GM18517 (cell line): Measurements from ENCODE around the gene MCC.

Source experiments
- ATAC-seq: cut with Tn5 transposase; IDR thresholded peaks from one replicate; pipeline ENCODE4 v1.9.1; 2021; ENCODE audit warnings: mild to moderate bottlenecking, moderate library complexity; ENCODE audit not compliant: unreplicated experiment

The MCC gene

GRCh38 chr5:113186061-113186460 is 302.2 kb downstream of the MCC start:
- no peak for ATAC-seq

DNA sequence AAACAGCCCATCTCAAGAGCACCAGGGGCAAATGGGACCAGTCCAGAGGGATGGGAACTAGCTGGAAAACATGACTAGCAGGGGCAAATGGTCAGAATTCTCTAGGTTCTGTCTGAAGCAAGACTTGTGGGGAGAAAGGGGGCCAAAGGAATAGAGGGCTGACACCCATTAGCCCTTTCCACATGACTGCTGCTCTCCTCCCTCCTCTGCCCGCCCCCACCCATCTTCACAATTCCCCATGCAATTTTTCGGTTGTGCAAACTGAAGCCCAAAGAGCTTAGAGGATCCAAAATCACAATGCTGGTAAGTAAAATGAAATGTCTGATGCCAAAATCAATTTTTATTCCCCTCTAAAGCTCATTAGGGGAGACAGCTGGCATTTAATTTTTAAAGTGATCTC is 304.6 kb downstream of the MCC start:
- no peak for ATAC-seq

GRCh38 chr5:113182658-113183344 is 305.5 kb downstream of the MCC start:
- no peak for ATAC-seq

DNA sequence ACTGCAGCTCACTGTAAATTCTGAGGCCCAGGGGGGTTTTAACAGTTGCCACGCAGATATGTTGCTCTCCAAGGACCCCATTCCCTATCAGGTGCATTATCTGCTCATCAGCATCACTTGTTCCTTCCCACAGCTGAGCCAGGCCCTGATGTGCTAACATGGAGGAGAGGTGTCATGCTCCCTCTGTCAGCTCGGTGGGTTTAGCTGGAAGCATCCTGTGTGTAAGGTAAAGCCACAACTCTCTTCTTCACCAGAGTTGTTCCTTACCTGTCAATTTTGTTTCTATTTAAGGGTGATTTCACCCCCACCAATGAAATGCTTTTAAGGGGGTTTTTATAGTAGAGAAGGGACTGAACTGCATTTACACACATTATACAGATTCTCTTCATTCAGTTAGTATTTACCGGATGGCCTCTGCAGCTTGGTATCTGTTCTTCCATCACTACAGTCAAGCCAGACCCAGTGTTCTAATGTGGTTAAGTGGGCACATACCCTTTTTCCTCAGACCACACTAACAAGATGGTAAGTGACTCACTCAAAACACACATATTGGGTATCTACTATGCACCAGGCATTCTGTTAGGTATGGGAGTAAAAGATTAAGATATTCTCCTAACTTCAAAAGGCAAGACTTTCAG is 306.3 kb downstream of the MCC start:
- ATAC-seq, result no peak

DNA sequence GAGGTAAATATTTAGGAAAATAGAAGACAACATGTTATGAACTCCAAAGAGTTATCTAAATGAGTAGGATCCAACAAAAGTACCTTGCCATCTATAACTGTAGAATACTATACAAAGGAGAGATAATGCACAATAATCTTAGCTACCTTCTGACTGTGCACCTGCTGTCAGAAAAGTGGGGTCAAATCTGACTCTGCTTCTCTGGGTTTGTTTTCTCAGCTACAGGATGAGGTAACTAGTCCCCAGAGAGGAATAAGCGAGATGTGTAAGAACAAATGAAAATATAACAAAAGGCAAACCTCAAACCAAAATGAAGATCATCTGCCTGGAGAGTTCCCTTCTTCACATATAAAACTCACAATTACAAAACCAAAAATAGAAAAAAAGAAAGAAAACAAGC is 306.8 kb downstream of the MCC start:
- ATAC-seq, result no peak

- no peak for ATAC-seq
Observed at GRCh38 chr5:113179156-113179555, 309.1 kb downstream of the MCC start.

GRCh38 chr5:113178073-113178779 is 310.0 kb downstream of the MCC start:
- no peak for ATAC-seq

DNA sequence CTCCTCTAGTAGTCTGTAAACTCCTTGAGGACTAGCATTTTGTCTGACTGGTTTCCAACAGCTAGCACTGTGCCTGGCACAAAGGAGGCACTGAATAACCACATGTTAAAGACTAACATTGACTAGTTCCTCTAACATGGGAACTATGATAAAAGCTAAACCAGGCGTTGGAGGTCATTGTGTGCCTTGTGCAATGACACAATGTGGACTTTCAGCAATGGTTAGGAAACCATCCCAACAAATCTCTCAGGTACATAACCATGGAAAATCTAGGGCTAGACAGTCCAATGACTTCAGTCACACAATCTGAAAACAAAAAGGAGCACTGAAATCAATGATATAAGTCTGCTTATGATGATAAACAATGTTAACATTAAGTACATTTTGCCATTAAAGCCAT is 311.0 kb downstream of the MCC start:
- ATAC-seq, result no peak

GRCh38 chr5:113176734-113177133 is 311.5 kb downstream of the MCC start:
- ATAC-seq, result no peak

DNA sequence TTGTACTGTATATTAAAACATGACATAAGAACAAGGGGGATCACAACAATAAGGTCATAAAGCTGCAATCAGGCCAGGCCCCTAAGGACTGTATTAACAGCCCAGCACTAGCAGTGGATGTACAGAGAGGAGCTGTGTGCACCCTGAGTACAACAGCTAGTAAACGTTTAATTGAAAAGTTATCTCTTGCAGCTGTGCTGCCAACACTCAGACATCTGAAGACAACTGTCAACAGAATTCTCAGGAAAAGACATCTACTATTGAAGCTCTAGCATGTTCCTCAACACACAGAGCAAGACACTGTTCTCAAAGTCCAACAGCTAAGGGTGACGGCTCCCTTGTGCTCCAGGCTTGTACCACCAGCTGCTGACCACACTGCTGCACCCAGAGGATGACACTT is 312.1 kb downstream of the MCC start:
- no peak for ATAC-seq

GRCh38 chr5:113172231-113172826 is 315.9 kb downstream of the MCC start:
- no peak for ATAC-seq

DNA sequence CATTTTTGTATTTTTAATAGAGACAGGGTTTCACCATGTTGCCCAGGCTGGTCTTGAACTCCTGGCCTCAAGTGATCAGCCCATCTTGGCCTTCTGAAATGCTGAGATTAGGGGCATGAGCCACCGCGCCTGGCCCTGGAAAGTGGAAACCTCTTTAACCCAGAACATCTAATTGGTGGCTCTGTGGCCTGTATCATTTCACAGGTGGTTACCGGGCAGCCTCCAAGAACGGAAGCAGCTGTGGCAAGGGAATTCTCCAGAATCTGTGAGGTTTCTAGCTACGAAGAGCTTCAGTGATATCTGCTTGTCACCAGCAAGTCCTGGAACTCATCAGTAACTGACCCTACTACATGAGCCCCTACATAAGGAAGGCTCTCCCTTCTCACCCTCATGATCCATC is 316.7 kb downstream of the MCC start:
- no peak for ATAC-seq

- no peak for ATAC-seq
Observed at GRCh38 chr5:113170707-113171106, 317.5 kb downstream of the MCC start.

DNA sequence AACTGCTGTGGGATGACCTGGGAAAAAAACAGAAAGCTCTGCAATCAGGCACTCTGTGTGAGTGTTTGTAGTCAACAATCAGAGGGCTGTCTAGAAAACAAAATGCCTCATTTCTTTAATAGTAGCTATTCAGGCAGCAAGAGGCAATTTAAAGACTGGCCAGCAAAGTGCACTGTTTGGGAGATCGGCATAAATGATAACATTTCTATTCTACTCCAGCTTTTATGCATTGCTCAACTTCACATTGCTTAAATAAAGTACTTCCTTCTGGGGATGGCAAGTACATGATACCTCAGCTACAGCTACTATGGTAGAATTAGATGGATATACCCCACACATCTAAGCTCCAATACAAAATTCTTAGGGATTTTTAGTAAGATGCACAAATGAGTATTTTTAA is 318.5 kb downstream of the MCC start:
- no peak for ATAC-seq

DNA sequence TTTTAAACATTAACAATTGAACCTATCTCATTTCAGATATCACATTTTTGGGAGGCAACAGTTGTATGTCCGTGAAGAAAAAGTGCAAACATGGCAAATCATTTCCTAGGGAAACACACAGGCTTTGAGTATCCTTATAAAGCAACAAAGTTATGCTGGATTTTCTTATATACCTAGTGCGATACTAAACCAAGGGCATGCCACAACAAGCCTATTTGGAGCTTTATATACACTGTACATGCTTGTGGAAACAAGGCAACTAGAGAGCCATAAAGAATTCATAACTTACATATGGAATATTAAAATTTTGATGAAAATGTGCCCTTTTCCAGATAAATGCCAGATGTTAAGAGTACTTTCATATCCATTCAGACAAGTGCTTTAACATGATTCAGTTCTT is 320.3 kb downstream of the MCC start:
- no peak for ATAC-seq

GRCh38 chr5:113166852-113167366 is 321.3 kb downstream of the MCC start:
- no peak for ATAC-seq

DNA sequence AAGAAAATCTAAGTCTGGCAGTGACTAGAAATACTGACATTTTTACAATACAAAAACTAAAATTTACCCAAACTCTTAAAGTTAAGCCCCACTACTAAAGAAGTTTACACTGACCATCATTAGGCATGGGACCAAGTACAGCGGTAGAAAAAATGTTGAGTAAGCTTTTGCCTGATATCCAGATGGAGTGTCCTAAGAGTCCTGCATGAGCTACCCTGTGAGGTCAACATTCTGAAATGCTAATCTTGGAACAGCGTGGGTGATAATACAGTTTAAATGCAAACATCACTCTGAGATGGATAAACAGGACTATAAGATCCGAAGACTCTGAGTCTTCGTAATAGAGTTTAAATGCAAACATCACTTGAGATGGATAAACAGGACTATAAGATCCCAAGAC is 322.0 kb downstream of the MCC start:
- no peak for ATAC-seq

DNA sequence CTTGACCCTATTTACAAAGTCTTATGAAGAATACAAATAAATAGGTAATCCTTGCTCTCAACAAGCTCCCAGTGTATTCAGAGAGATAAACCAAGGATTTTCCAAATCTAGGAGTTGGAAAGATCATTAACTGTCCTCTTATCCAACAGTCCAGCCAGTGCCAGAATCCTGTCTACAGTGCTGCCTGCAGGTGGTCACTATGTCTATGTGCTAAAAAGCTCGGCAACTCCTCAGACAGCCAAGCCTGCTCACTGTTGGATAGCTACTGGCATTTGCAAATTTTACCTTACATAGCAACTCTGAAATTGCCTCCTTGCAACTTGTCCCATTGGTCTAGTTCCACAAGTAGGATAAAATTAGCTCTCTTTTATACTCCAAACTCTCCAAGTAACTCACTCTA is 324.2 kb downstream of the MCC start:
- no peak for ATAC-seq

DNA sequence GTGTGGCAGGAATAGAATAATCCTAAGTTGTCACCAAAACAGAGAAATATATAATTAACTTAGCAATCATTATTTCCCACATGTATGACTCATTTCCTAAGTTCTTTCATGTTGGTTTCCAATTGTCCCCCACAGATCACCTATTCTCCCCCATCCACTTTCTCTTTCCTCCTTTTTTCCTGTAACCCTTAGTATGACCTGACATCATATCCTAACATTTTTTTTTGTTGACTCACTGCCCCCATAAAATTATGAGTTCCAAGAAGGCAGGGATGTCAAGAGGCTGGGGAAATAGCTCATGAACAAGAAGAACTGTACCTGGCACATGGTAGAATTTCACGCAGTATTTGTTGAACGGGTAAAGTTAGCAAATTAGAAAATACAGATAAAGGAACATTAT is 324.9 kb downstream of the MCC start:
- no peak for ATAC-seq

DNA sequence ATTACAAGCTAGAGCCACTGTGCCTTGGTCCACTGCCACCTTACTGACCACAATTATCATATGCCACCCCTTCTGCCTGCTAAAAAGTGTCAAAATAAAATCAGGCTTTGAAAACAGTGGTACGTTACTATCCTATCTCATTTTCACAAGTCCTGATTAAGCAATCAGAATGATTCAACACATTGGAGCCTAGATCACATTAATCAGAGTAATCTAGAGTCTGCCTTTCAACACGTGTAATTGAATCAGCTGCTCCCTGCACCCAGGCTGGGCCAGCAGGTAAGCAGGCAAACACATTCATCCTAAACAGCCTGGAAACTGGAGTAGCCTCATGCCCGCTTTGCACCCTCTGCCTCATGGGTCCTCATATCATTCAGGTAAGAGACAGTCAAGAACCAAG is 325.5 kb downstream of the MCC start:
- no peak for ATAC-seq

DNA sequence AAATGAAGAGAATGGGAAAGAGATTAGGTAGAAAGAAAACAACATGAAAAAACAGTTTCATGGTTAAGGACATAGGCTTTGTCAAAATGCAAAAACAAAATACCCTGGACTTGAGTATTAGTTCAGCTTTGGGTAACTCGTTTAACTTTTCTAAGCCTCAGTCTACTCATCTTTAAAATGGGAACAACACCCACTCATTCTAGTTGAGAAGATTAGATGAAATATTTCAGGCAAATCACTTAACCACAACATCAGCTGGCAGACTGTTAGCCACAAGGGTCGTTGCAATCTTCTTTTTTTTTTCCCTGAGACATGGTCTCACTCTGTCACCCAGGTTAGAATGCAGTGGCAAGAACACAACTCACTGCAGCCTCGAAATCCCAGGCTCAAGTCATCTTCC is 326.0 kb downstream of the MCC start:
- ATAC-seq, result no peak

DNA sequence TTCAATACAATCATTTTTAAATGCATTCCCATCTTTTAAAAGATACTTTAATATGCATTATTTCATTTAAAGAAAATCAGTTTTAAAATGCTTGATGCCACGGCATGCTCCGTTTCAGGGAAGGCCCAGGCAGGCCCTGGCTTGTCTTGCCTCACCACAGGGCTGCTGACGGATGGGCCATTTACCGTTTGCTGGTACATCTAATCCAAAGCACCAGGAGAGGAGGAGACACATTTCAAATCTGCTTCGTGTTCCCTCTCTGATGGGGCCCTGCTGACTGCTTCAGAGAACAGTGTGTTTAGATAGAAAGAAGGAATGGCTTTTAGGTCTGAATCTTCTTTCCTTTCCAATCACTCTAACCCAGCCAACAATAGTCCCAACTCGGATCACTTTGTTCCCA is 326.4 kb downstream of the MCC start:
- no peak for ATAC-seq
